ENCODE results near the gene SMAD9.

- TF ChIP-seq, protein P1, sequence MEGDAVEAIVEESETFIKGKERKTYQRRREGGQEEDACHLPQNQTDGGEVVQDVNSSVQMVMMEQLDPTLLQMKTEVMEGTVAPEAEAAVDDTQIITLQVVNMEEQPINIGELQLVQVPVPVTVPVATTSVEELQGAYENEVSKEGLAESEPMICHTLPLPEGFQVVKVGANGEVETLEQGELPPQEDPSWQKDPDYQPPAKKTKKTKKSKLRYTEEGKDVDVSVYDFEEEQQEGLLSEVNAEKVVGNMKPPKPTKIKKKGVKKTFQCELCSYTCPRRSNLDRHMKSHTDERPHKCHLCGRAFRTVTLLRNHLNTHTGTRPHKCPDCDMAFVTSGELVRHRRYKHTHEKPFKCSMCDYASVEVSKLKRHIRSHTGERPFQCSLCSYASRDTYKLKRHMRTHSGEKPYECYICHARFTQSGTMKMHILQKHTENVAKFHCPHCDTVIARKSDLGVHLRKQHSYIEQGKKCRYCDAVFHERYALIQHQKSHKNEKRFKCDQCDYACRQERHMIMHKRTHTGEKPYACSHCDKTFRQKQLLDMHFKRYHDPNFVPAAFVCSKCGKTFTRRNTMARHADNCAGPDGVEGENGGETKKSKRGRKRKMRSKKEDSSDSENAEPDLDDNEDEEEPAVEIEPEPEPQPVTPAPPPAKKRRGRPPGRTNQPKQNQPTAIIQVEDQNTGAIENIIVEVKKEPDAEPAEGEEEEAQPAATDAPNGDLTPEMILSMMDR (IDR thresholded peaks at IDR 0.05; ENCODE audit: low read depth, low read length, poor library complexity, severe bottlenecking), result no peak
- no peak for TF ChIP-seq EZH2phosphoT487 (IDR thresholded peaks at IDR 0.05; ENCODE audit: borderline replicate concordance, low read length)
Measured at GRCh38 chr13:36807616-36808015, 112.4 kb downstream of the SMAD9 start.

All from DOHH2 (cell line).